HCT116 (cell line): Measurements from ENCODE around the gene ZDHHC18. TPM values are rescaled to one million over a fixed set of nuclear protein-coding genes. Genes with fewer than 3 reads are reported as not detected.

ENCODE experiments used
- ATAC-seq: fragments of 200-7000 bp; cut with Tn5 transposase; 2 replicates; pipeline ENCODE4 v1.9.1; 2020; ENCODE audit warnings: mild to moderate bottlenecking, moderate library complexity
- BruUV-seq: library from RNA; stranded (reverse); fragments of 400-500 nt; replicated peaks from 2 replicates; lab custom pipeline; 2021; lab: Mats Ljungman, UMichigan
- CTCF ChIA-PET: fragments of 300-600 bp; sonication (Branson Sonifier 250); formaldehyde crosslinking; loops from one replicate; lab custom pipeline; 2021; ENCODE audit warnings: antibody characterized with exemption; lab: Charles Lee
- POLR2A ChIA-PET: fragments of 300-600, 350-600 bp; sonication (Branson Sonifier 250); formaldehyde crosslinking; loops from one replicate; lab custom pipeline; 2021; ENCODE audit warnings: antibody characterized with exemption; lab: Charles Lee
- RAD21 ChIA-PET, 2 experiments: fragments of 300-600 bp; sonication (Branson Sonifier 250); formaldehyde crosslinking; loops; one replicate each; lab custom pipeline; 2023; ENCODE audit warnings: low total read pairs in 2 of 2; ENCODE audit not compliant: uncharacterized antibody in 2 of 2, unreplicated experiment in 2 of 2, low non-redundant PET in 1 of 2; lab: Charles Lee
- DNase-seq: peaks from one replicate; pipeline ENCODE4 v3.0.0-alpha.2; 2010; ENCODE audit warnings: low read depth, low spot score
- H2AFZ ChIP-seq: fragments of 200-600 bp; shearing (Covaris generic), sonication (generic); 2 replicates; pipeline ENCODE4 v1.6.1; 2017; ENCODE audit warnings: low read depth, mixed run types, mixed read lengths, antibody characterized with exemption, low read length; ENCODE audit not compliant: poor library complexity, severe bottlenecking
- H3K27ac ChIP-seq: 2 replicates; pipeline ENCODE4 v1.5.1; 2012; ENCODE audit warnings: low read depth, low read length
- H3K27me3 ChIP-seq: fragments of 200-600 bp; sonication (generic); 2 replicates; pipeline ENCODE4 v1.6.1; 2016; ENCODE audit warnings: mixed run types, low read length, mixed read lengths; ENCODE audit not compliant: insufficient read depth
- H3K36me3 ChIP-seq, 2 experiments: fragments of 200-500 bp in 1 of 2; fragments of 200-600 bp in 1 of 2; sonication (Bioruptor generic) in 1 of 2; sonication (generic) in 1 of 2; 2 replicates each; pipeline versions ENCODE4 v1.5.1 to v1.6.1; 2014 to 2016; ENCODE audit warnings: low read length in 2 of 2, inconsistent platforms in 1 of 2, mixed read lengths in 1 of 2, mixed run types in 1 of 2; ENCODE audit not compliant: insufficient read depth in 2 of 2, control insufficient read depth in 1 of 2
- H3K4me1 ChIP-seq, 2 experiments: fragments of 200-600 bp in 1 of 2; sonication (generic) in 1 of 2; 2 replicates each; pipeline versions ENCODE4 v1.5.1 to v1.6.1; 2012 to 2017; ENCODE audit warnings: low read length in 2 of 2, inconsistent platforms in 1 of 2, mild to moderate bottlenecking in 1 of 2, mixed read lengths in 1 of 2, mixed run types in 1 of 2, moderate library complexity in 1 of 2; ENCODE audit not compliant: insufficient read depth in 2 of 2, control insufficient read depth in 1 of 2
- H3K4me2 ChIP-seq: fragments of 200-600 bp; sonication (generic); 2 replicates; pipeline ENCODE4 v1.6.1; 2017; ENCODE audit warnings: mixed run types, low read length, mixed read lengths
- H3K4me3 ChIP-seq, 2 experiments: fragments of 200-600 bp in 1 of 2; sonication (generic) in 1 of 2; replicated peaks in 1 of 2; 2 replicates each; pipeline ENCODE4 v1.5.1; 2011 to 2016; ENCODE audit warnings: low read length in 2 of 2, control low read depth in 1 of 2, low read depth in 1 of 2, mild to moderate bottlenecking in 1 of 2, mixed read lengths in 1 of 2, mixed run types in 1 of 2
- H3K79me2 ChIP-seq: fragments of 200-600 bp; sonication (generic); 2 replicates; pipeline ENCODE4 v1.6.1; 2017; ENCODE audit warnings: mild to moderate bottlenecking, mixed run types, low read length, moderate library complexity, mixed read lengths; ENCODE audit not compliant: insufficient read depth
- H3K9ac ChIP-seq: fragments of 200-600 bp; sonication (generic); 2 replicates; pipeline ENCODE4 v1.6.1; 2016; ENCODE audit warnings: low read length, mixed read lengths
- H3K9me2 ChIP-seq: fragments of 200-600 bp; sonication (generic), shearing (Covaris generic); 2 replicates; pipeline ENCODE4 v1.6.1; 2017; ENCODE audit warnings: mixed run types, mild to moderate bottlenecking, moderate library complexity; ENCODE audit not compliant: insufficient read depth
- H3K9me3 ChIP-seq, 2 experiments: fragments of 200-500 bp in 1 of 2; fragments of 200-600 bp in 1 of 2; sonication (Bioruptor generic) in 1 of 2; sonication (generic) in 1 of 2; 2 replicates each; pipeline ENCODE4 v1.6.1; 2014 to 2017; ENCODE audit warnings: low read length in 2 of 2, mixed read lengths in 2 of 2, inconsistent platforms in 1 of 2, low read depth in 1 of 2, mild to moderate bottlenecking in 1 of 2, mixed run types in 1 of 2, moderate library complexity in 1 of 2; ENCODE audit not compliant: control insufficient read depth in 1 of 2, insufficient read depth in 1 of 2
- H4K20me1 ChIP-seq: fragments of 200-600 bp; sonication (generic), shearing (Covaris generic); 2 replicates; pipeline ENCODE4 v1.6.1; 2017; ENCODE audit warnings: mixed run types, mild to moderate bottlenecking, moderate library complexity; ENCODE audit not compliant: insufficient read depth
- POLR2A ChIP-seq: IDR thresholded peaks from 2 replicates; pipeline ENCODE4 v1.7.0; 2011; ENCODE audit warnings: borderline replicate concordance; ENCODE audit not compliant: insufficient read depth, insufficient read length; ENCODE audit errors: extremely low read depth
- POLR2AphosphoS5 ChIP-seq: IDR thresholded peaks from 2 replicates; pipeline ENCODE4 v1.6.1; 2011; ENCODE audit warnings: mild to moderate bottlenecking, low read depth, low read length, moderate library complexity
- SIN3A ChIP-seq: IDR thresholded peaks from 2 replicates; pipeline ENCODE4 v1.6.1; 2012; ENCODE audit warnings: low read depth
- ZFX ChIP-seq: fragments of 450-650 bp; IDR thresholded peaks from 2 replicates; pipeline ENCODE4 v1.6.1; 2017
- intact Hi-C: fragments of 100-400 bp; cut with micrococcal nuclease; formaldehyde crosslinking; loops from 2 replicates; pipeline ENCODE4 v1.10.0; 2022
- total RNA-seq: library from RNA; stranded (reverse); gene quantifications from one replicate; pipeline ENCODE4 v1.2.1, GENCODE V29; 2021; ENCODE audit not compliant: unreplicated experiment
- TF ChIP-seq, protein P1 (sequence below), 3 experiments: fragments of 200-600 bp in 1 of 3; sonication (generic) in 1 of 3; IDR thresholded peaks in 2 of 3; conservative IDR thresholded peaks in 1 of 3; 2 replicates each; pipeline ENCODE4 v1.5.1; 2012 to 2017; ENCODE audit warnings: low read depth in 2 of 3, low read length in 2 of 3, antibody characterized with exemption in 1 of 3, borderline replicate concordance in 1 of 3, control low read depth in 1 of 3, mild to moderate bottlenecking in 1 of 3, mixed read lengths in 1 of 3, mixed run types in 1 of 3, moderate library complexity in 1 of 3; ENCODE audit not compliant: insufficient read depth in 1 of 3

ZDHHC18 gene
- total RNA-seq, 1 experiment from 2014 or later: 24.4 TPM

DNA sequence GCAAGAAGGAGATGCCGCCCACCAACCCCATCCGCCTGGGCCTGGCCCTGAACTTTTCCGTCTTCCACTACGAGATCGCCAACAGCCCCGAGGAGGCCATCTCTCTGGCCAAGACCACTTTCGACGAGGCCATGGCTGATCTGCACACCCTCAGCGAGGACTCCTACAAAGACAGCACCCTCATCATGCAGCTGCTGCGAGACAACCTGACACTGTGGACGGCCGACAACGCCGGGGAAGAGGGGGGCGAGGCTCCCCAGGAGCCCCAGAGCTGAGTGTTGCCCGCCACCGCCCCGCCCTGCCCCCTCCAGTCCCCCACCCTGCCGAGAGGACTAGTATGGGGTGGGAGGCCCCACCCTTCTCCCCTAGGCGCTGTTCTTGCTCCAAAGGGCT lies 37.2 kb downstream of the ZDHHC18 start:
- H3K9me3 ChIP-seq: no peaks in the 10 kb centered on the region
- CTCF ChIA-PET: interaction anchor here (2.9 kb wide), 1 partner anchor 261 kb away, joined by 9 read pairs; no protein-coding TSS in a partner anchor
- peaks cover 20% of the 10 kb centered on the region for H3K79me2 ChIP-seq
- no peaks in the 10 kb centered on the region for H4K20me1 ChIP-seq
- ATAC-seq: no peak
- 0 out of 4 replicates have a peak, but pooled peaks cover 0 to 5% of the 10 kb centered on the region in 2 experiments for H3K36me3 ChIP-seq
- RAD21 ChIA-PET: no interaction called here
- POLR2A ChIA-PET: interaction anchor here (0.7 to 3.9 kb wide), 4 partner anchors 15 to 64 kb away, joined by 3 to 29 read pairs (median 4); no protein-coding TSS in a partner anchor
- intact Hi-C loops: loop anchor here (5.0 to 10.0 kb wide), 2 partner anchors 169 to 261 kb away; partner anchors contain the start of gene ARID1A
- no peak overlapping the region for H2AFZ ChIP-seq
- peak overlapping the region; percentile 99 for H3K9ac ChIP-seq
- TF ChIP-seq SIN3A: no peak
- no peak; the same call in 1 of the 2 replicates for TF ChIP-seq POLR2AphosphoS5
- TF ChIP-seq, protein P1, sequence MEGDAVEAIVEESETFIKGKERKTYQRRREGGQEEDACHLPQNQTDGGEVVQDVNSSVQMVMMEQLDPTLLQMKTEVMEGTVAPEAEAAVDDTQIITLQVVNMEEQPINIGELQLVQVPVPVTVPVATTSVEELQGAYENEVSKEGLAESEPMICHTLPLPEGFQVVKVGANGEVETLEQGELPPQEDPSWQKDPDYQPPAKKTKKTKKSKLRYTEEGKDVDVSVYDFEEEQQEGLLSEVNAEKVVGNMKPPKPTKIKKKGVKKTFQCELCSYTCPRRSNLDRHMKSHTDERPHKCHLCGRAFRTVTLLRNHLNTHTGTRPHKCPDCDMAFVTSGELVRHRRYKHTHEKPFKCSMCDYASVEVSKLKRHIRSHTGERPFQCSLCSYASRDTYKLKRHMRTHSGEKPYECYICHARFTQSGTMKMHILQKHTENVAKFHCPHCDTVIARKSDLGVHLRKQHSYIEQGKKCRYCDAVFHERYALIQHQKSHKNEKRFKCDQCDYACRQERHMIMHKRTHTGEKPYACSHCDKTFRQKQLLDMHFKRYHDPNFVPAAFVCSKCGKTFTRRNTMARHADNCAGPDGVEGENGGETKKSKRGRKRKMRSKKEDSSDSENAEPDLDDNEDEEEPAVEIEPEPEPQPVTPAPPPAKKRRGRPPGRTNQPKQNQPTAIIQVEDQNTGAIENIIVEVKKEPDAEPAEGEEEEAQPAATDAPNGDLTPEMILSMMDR (IDR thresholded peaks at IDR 0.05 in 2 of 3, conservative IDR thresholded peaks at IDR 0.05 in 1 of 3; ENCODE audit: borderline replicate concordance in 1 of 3, insufficient read depth in 1 of 3, low read depth in 2 of 3, low read length in 2 of 3): no peak
- no peak for TF ChIP-seq ZFX
- no peak for TF ChIP-seq POLR2A
- DNase-seq: no peak
- BruUV-seq: no TSS peak
- H3K4me3 ChIP-seq: peak overlapping the region; percentile 88 to 96
- H3K27ac ChIP-seq: peak overlapping the region; percentile 100
- H3K4me1 ChIP-seq: peaks cover 42 to 69% of the 10 kb centered on the region in 2 experiments
- no peaks in the 10 kb centered on the region for H3K27me3 ChIP-seq
- H3K4me2 ChIP-seq: peak overlapping the region; percentile 100
- no peaks in the 10 kb centered on the region for H3K9me2 ChIP-seq
